ENCODE data around the gene PPM1B. TPM values are rescaled to one million over a fixed set of nuclear protein-coding genes. Genes with fewer than 3 reads are reported as not detected.
"Not testable (repeated sequence)": the region's sequence is repeated elsewhere in the genome, so short reads cannot be mapped to it uniquely, and the experiment has no call there.

Gene PPM1B
- polyA plus RNA-seq, 4 donors, result 64.8 to 83.0 (median 80.5) TPM

DNA sequence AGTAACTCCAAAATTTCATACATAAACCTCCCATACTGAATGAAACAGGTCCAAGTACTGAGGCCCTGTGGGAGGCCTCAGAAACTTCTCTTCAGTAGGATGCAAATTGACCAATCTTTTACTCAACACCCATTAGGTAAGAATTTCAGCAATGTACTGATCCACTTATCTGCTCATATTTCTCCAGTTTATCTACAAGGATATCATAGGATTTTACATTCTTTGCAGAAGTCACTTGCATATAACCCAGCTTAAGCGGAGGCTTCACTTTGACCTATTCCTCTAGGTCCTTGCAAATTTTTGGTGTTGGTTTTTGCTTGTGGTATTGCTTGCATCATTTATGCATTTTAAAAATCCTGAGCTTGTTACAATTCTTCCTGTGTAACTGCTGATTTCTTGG lies 77.8 kb downstream of the PPM1B start:
- DNase-seq (ENCODE audit: low read depth in 4 of 4, low spot score in 3 of 4), result no peak

DNA sequence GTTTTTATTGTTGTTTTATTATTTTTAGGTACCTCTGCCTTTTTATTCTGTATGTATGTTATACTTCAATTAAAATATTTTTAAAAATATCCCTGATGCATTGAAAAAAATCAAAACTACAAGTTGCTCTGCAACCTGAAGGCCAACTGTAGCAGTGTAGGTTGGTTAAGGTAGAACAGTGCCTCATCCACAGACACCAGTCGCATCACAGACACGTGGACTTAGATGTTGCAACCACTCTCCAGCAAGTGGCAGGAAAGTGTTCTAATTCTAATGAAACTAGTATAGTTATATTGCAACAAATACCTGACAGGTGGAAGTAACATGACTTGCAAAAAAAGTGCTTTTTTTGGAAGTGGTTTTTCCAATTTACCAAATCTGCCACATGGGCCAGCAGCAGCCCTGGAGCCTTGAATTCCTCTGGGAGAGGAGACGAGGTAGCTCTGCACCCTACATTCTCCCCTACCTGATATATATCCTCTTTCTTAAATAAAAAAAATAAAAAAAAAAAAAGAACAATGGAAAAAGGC lies 78.2 kb downstream of the PPM1B start:
- DNase-seq (ENCODE audit: low read depth in 4 of 4, low spot score in 3 of 4), result no peak

DNA sequence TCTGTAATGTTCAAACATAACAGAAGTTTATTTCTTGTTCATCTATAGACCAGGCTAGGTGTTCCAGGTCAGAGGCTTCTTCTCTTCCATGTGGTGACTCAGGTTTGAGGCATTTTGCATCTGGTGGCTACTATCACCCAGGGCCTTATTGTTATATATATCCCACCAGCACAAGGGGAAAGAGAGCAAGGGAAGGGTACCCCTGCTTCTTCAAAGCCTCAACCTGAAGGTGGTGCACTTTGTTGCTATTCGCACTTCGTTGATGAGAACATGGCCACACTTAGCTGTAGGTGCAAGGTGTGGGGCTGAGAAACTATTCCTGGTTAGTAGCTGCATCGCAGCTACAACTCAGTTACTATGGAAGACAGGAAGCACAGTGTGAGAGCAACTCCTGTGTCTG lies 79.2 kb downstream of the PPM1B start:
- no peak for DNase-seq (ENCODE audit: low read depth in 4 of 4, low spot score in 3 of 4)

DNA sequence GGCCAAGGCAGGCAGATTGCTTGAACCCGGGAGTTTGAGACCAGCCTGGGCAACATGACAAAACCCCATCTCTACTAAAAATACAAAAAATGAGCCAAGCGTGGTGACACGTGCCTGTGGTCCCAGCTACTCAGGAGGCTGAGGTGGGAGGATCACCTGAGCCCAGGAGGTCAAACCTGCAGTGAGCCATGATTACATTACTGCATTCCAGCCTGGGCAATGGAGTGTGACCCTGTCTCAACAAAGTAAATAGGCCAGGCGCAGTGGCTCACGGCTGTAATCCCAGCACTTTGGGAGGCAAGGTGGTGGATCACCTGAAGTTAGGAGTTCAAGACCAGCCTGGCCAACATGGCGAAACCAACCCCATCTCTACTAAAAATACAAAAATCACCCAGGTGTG lies 80.6 kb downstream of the PPM1B start:
- DNase-seq (ENCODE audit: low read depth in 4 of 4, low spot score in 3 of 4), result not testable (repeated sequence)

DNA sequence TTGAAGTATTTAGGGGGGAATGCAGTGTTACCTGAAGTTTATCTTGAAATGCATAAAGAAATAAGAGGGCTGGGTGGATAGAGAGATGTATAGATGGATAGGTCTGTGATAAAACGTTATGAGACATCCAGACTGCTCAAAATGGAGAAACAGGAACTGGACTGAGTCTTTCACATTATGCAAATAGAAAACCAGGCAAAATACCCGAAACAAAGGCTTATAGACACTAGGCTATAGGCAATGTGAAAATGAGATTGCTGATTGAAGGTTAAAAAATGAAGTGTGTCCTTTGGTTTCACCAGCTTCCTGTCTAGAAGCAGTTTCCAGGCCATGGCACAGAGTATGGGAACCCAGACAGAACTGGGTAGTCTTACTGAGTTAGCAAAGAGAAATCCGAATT lies 81.7 kb downstream of the PPM1B start:
- no peak for DNase-seq (ENCODE audit: low read depth in 4 of 4, low spot score in 3 of 4)

DNA sequence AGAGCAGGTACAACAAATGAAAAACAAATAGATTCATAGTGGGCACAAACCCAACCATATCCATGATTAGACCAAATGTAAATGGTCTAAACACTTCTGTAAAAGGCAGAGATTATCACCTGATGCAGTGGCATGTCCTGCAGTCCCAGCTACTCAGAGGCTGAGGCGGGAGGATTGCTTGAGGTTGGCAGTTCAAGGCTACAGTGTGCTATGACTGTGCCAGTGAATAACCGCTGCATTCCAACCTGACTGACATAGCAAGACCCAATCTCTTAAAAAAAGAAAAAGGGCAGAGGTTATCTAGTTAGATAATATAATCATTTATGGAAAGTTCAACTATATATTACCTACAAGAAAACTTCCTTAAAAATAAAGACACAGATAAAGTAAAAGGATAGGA lies 85.3 kb downstream of the PPM1B start:
- no peak for DNase-seq (ENCODE audit: low read depth in 4 of 4, low spot score in 3 of 4)

DNA sequence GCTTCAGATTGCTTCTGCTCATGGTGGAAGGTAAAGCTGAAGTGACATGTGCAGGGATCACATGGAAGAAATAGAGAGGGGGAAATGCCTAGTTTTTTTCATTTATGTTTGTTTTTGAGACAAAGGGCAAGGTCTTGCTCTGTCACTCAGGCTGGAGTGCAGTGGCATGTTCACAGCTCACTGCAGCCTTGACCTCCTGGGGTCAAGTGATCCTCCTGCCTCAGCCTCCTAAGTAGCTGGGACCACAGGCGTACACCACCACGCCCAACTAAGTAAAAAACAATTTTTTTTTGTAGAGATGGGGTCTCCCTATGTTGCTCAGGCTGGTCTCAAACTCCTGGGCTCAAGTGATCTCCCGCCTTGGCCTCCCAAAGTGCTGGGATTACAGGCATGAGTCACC lies 87.0 kb downstream of the PPM1B start:
- DNase-seq (ENCODE audit: low read depth in 4 of 4, low spot score in 3 of 4), result not testable (repeated sequence)

DNA sequence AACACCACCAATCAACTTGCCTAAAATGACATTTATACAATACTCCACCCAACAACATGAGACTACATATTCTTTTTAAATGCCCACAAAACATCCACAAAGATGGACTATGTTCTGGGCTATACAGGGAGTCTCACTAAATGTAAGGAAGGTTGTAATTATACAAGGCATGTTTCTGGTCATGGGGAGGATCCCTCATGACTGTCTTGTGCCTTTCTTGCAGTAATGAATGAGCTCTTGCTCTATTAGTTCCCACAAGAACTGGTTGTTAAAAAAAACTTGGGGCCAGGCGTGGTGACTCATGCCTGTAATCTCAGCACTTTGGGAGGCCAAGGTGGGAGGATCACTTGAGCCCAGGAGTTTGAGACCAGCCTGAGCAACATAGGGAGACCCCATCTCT lies 89.1 kb downstream of the PPM1B start:
- not testable (repeated sequence) for DNase-seq (ENCODE audit: low read depth in 4 of 4, low spot score in 3 of 4)

DNA sequence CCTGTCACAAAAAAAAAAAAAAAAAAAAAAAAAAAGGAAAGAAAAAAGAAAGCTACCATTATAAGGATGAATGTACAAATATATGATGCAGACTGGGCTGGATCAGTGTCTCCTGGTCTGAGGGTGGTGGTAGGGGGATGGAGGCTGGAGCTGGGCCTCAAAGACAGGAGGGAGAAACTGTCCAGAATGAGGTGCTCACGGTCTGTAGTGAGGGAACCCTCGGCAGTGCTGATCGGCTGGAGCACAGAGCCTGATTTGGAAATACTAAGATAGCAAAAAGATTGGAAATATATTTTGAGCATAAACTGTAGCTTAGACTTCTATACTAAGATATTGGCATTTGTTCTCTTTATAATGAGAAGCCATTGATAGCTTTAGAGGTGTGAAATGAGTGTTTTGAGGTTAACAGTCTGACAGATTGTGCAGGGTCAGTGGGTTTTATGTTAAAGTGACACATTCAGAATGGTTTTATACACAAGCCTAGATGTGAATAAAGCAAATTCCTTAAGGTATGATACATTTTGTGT lies 98.7 kb downstream of the PPM1B start:
- DNase-seq (ENCODE audit: low read depth in 4 of 4, low spot score in 3 of 4), result no peak

DNA sequence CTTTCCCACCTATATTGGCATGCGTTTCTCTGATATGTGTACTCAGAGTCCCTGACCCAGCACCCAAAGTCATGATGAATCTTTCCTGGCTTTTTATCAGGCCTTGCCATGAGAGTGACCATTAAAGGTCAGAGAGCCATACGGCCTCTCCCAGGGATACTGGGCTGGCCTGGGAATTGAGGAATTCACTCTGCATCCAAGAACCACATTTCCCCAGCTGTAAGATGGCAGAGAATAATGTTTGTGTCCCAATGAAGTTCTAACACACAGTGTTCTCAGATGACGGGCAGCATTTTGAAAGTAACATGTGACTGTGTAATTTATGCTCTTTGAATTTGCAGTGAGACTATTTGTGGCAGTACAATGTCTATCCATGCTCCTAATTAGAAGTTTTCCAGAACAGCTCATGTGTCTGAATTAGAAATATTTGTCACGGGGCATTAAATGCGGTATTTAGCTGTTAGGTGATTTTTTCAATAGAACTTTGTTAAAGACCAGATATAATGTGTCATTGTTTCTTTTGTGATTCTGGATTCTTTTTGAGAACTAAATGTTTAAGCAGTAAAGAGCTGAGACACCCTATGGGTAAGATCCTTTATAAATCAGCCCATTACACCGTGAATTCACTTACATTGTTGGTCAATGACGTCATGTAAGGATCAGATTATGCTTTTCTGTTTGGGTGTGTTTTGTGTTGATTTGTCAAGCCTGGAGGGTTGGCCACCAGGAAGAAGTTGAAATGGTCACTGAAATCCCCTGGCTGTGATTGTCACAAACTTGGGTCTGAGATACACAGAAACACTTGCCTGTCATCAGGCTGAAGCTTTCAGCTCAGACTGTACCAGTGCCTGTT lies 99.3 kb downstream of the PPM1B start:
- no peak for DNase-seq (ENCODE audit: low read depth in 4 of 4, low spot score in 3 of 4)

DNA sequence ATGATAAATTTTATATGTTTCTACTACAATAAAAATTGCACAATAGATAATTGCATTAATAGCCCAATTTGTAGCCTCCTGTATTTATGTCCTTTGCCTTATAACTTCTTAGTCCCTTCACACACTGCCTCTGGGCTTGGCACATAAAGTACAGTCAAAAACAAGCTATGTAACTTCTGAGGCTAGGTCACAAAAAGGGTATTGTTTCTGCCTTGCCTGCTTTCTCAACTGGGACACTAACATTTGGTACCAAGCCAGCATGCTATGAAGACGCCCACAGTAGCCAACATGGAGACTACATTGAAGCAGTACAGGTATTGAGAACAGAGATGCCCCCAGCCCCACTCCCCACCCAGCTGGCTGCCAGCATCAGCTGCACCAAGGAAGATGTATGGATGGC lies 101.2 kb downstream of the PPM1B start:
- no peak for DNase-seq (ENCODE audit: low read depth in 4 of 4, low spot score in 3 of 4)

DNA sequence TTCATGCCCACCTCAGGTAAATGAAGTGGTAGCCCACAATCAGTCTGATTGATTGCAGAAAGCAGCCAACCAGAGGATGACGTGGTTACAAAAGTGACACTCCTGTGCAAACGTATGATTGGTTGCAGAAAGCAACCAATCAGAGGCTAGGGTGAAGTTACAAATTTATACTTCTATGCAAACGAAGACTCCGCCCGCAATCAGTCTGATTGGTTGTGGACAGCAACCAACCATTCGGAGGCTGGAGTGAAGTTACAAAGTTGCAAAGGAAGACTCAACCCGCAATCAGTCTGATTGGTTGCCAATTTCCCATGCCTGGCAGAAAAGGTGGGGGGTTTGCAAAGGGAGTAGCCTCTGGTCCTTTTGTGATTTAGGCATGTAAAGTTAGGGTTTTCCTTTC lies 102.6 kb downstream of the PPM1B start:
- no peak for DNase-seq (ENCODE audit: low read depth in 4 of 4, low spot score in 3 of 4)

DNA sequence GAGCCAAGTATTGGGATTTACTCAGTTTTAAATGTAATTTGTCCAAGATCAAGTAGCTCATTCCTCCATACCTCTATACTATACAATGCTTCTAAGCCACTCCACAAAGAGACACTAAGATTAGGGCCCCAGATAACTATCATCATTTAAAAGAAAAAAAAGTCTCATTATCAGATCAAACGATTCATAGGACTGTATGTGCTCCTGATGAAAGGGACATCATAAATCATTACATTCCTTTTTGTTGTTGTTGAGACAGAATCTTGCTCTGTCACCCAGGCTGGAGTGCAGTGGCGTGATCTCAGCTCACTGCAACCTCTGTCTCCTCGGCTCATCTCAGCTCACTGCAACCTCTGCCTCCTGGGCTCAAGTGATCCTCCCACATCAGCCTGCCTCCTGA lies 104.4 kb downstream of the PPM1B start:
- DNase-seq (ENCODE audit: low read depth in 4 of 4, low spot score in 3 of 4), result no peak

DNA sequence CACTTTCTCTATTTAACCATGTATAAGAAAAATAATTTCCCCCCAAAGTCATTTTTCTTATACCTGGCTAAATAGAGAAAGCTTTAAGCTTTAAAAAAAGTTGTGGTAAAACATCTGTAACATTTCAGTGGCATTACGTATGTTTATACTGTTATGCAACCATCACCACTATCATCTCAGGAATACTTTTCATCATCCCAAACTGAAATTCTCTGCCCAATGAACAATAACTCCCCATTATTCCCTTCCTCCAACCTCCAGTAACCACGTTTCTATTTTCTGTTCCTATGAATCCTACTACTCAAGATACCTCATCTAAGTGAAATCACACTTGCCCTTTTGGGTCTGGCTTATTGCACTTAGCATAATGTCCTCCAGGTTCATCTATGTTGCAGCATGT lies 104.9 kb downstream of the PPM1B start:
- no peak for DNase-seq (ENCODE audit: low read depth in 4 of 4, low spot score in 3 of 4)

DNA sequence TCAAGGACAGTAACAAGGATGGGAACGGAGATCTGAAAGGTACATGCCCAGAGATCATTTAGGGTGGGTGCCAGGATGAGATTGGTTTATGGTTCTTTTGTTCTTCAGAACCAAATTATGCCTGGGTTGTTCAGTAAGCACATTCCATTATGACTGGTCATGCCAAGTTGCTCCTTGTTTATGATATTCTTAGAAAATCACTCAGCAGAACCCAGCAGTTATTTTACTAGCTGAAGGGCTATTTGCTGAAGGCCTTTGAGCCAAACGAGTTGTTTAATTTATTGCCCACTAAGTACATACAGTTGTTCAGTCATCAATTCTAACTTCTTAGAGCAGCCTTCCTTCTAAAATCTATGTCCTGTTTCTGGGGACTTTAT lies 107.2 kb downstream of the PPM1B start:
- DNase-seq (ENCODE audit: low read depth in 4 of 4, low spot score in 3 of 4), result no peak

DNA sequence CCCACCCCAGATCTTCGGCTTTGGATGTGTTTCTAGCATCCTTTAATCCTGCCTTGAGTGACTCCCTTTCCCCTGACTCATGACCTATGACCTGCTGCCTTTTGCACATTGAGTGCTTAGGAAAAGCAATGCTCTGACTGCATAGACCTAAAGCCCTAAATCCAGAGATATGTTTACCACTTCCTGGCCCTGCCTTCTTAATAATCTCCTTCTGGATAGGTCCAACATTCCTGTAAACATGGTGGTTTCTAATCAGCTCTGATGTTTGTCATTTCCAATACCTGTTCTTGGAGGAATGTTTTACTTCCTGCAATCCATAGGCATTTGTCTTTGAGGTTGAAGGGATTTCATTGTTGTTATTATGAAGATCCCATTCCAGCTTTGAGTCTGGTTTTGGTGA lies 108.9 kb downstream of the PPM1B start:
- no peak for DNase-seq (ENCODE audit: low read depth in 4 of 4, low spot score in 3 of 4)

DNA sequence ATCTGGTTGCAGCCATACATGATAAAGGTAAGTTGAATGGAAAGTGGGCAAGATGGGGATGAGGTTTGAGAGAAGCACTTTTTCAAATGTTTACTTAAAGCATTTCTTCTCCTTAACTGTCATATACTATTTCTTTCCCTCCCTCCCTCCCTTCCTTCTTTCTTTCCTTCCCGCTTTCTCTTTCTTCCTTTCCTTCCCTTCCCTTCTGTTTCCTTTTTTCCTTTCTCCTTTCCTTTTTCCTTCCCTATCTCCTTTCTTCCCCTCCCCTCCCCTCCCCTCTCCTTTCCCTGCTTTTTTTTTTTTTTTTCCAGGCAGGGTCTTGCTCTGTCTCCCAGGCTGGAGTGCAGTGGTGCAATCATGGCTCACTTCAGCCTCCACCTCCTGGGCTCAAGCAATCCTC lies 112.2 kb downstream of the PPM1B start:
- DNase-seq (ENCODE audit: low read depth in 4 of 4, low spot score in 3 of 4), result no peak

Other genes starting within 250 kb of the PPM1B start
- gene LRPPRC, start 172.9 kb upstream of the PPM1B start, polyA plus RNA-seq (ENCODE audit: insufficient read length in 4 of 4), result 100 to 1,000 TPM; 104 to 131 (median 119) TPM
- 100 to 1,000 TPM; 142 to 223 (median 181) TPM for gene SLC3A1, start 106.6 kb downstream of the PPM1B start, polyA plus RNA-seq (ENCODE audit: insufficient read length in 4 of 4)
- 100 to 1,000 TPM; 167 to 184 (median 171) TPM for gene PREPL, start 192.6 kb downstream of the PPM1B start, polyA plus RNA-seq (ENCODE audit: insufficient read length in 4 of 4)
- gene CAMKMT, start 193.1 kb downstream of the PPM1B start, polyA plus RNA-seq (ENCODE audit: insufficient read length in 4 of 4), result 10 to 100 TPM; 13.2 to 15.0 (median 14.1) TPM

Measured in right renal pelvis (tissue), 4 donors.